WTC11 (cell line): Measurements from ENCODE around the gene RELT. TPM values are rescaled to one million over a fixed set of nuclear protein-coding genes. Genes with fewer than 3 reads are reported as not detected.

Experiments used
- ATAC-seq: fragments of 200-7000 bp; cut with Tn5 transposase; 2 replicates; pipeline ENCODE4 v1.10.0; 2021; ENCODE audit warnings: mild to moderate bottlenecking, moderate library complexity
- CTCF ChIA-PET: fragments of 300-600 bp; sonication (Branson Sonifier 250); formaldehyde crosslinking; loops from one replicate; lab custom pipeline; 2021; ENCODE audit warnings: antibody characterized with exemption; lab: Charles Lee
- POLR2A ChIA-PET: fragments of 350-600 bp; sonication (Branson Sonifier 250); formaldehyde crosslinking; loops from one replicate; lab custom pipeline; 2021; ENCODE audit warnings: antibody characterized with exemption; lab: Charles Lee
- DNase-seq: peaks from one replicate; pipeline ENCODE4 v3.0.0; 2021; ENCODE audit warnings: low spot score
- H3K27ac Mint-ChIP-seq: 2 replicates; pipeline ENCODE4 v1.8.0; 2021; ENCODE audit warnings: mixed read lengths
- H3K27me3 Mint-ChIP-seq: 2 replicates; pipeline ENCODE4 v1.8.0; 2021; ENCODE audit warnings: low read depth, mild to moderate bottlenecking, moderate library complexity, mixed read lengths
- H3K36me3 Mint-ChIP-seq: 2 replicates; pipeline ENCODE4 v1.8.0; 2021; ENCODE audit warnings: mixed read lengths
- H3K4me1 Mint-ChIP-seq: 2 replicates; pipeline ENCODE4 v1.8.0; 2022; ENCODE audit warnings: mixed read lengths
- H3K4me3 Mint-ChIP-seq: 2 replicates; pipeline ENCODE4 v1.8.0; 2021; ENCODE audit warnings: mild to moderate bottlenecking, moderate library complexity, mixed read lengths
- H3K9me3 Mint-ChIP-seq: 2 replicates; pipeline ENCODE4 v1.8.0; 2021; ENCODE audit warnings: mixed read lengths
- ATF3 ChIP-seq: sonication (generic); formaldehyde crosslinking; conservative IDR thresholded peaks from 2 replicates; pipeline ENCODE4 v1.8.1; 2022; ENCODE audit warnings: mild to moderate bottlenecking, missing genetic modification reagents
- GTF2I ChIP-seq: fragments of 250-450 bp; sonication (Bioruptor Pico); conservative IDR thresholded peaks from 2 replicates; pipeline ENCODE4 v1.4.0; 2021; ENCODE audit warnings: mild to moderate bottlenecking
- NFE2L1 ChIP-seq: sonication (generic); formaldehyde crosslinking; IDR thresholded peaks from 2 replicates; pipeline ENCODE4 v1.8.1; 2023; ENCODE audit warnings: missing genetic modification reagents
- TCF7 ChIP-seq: sonication (generic); formaldehyde crosslinking; IDR thresholded peaks from 2 replicates; pipeline ENCODE4 v1.8.0; 2022; ENCODE audit warnings: mild to moderate bottlenecking, low read depth, missing genetic modification reagents, moderate library complexity
- TEAD1 ChIP-seq: sonication (generic); formaldehyde crosslinking; IDR thresholded peaks from 2 replicates; pipeline ENCODE4 v1.8.0; 2022; ENCODE audit warnings: mild to moderate bottlenecking, missing genetic modification reagents
- TEAD4 ChIP-seq: sonication (generic); formaldehyde crosslinking; IDR thresholded peaks from 2 replicates; pipeline ENCODE4 v1.8.0; 2022; ENCODE audit warnings: mild to moderate bottlenecking, missing genetic modification reagents
- ZNF219 ChIP-seq: sonication (generic); formaldehyde crosslinking; IDR thresholded peaks from 2 replicates; pipeline ENCODE4 v1.8.0; 2023; ENCODE audit warnings: missing genetic modification reagents, mild to moderate bottlenecking, borderline replicate concordance
- ZNF263 ChIP-seq: sonication (generic); formaldehyde crosslinking; IDR thresholded peaks from 2 replicates; pipeline ENCODE4 v1.8.1; 2022; ENCODE audit warnings: low read depth, mild to moderate bottlenecking, moderate library complexity, missing genetic modification reagents
- ZNF416 ChIP-seq: fragments of 250-450 bp; sonication (Bioruptor Pico); IDR thresholded peaks from 2 replicates; pipeline ENCODE4 v1.9.0; 2021; ENCODE audit warnings: mild to moderate bottlenecking, inconsistent platforms
- total RNA-seq: library from RNA; stranded (reverse); gene quantifications from 3 replicates; pipeline ENCODE4 v1.2.3, GENCODE V29; 2021
- TF ChIP-seq, protein P1 (sequence below): sonication (generic); formaldehyde crosslinking; IDR thresholded peaks from 2 replicates; pipeline ENCODE4 v1.8.0; 2023; ENCODE audit warnings: mild to moderate bottlenecking, missing genetic modification reagents
- TF ChIP-seq, protein P2 (sequence below): sonication (generic); formaldehyde crosslinking; IDR thresholded peaks from 2 replicates; pipeline ENCODE4 v1.8.1; 2023; ENCODE audit warnings: mild to moderate bottlenecking, moderate library complexity, missing genetic modification reagents

Gene RELT
- total RNA-seq, 1 experiment from 2014 or later: 6.7 TPM

- H3K9me3 Mint-ChIP-seq: no peaks in the 10 kb centered on the region
- H3K36me3 Mint-ChIP-seq: no peaks in the 10 kb centered on the region
- POLR2A ChIA-PET: interaction anchor here (1.9 kb wide), 1 partner anchor 23 kb away, joined by 6 read pairs; no protein-coding TSS in a partner anchor
- CTCF ChIA-PET: interaction anchor here (0.6 to 2.4 kb wide), 18 partner anchors 11 to 131 kb away, joined by 3 to 34 read pairs (median 4); partner anchors contain the start of genes ARHGEF17 and P2RY6
- ATAC-seq (peak; percentile 41), DNase-seq (peak; percentile 35)
- peaks cover 75% of the 10 kb centered on the region for H3K27me3 Mint-ChIP-seq
- no peak overlapping the region for H3K4me3 Mint-ChIP-seq
- TF ChIP-seq GTF2I (CRISPR knock-in tag) (peak; percentile 73; the same call in 1 of the 2 replicates), ZNF416 (no peak)
- H3K4me1 Mint-ChIP-seq: peaks cover 46% of the 10 kb centered on the region
- H3K27ac Mint-ChIP-seq: no peak overlapping the region
Measured at GRCh38 chr11:73330569-73331093, 45.6 kb upstream of the RELT start.

- Mint-ChIP-seq H3K36me3 (no peaks in the 10 kb centered on the region), H3K9me3 (no peaks in the 10 kb centered on the region), H3K27ac (no peak overlapping the region), H3K4me1 (peaks cover 47% of the 10 kb centered on the region), H3K4me3 (no peak overlapping the region), H3K27me3 (peaks cover 81% of the 10 kb centered on the region)
- ChIA-PET CTCF (interaction anchor here (0.6 to 2.4 kb wide), 19 partner anchors 10 to 131 kb away, joined by 3 to 34 read pairs (median 4); partner anchors contain the start of genes ARHGEF17 and P2RY6), POLR2A (interaction anchor here (0.6 to 1.9 kb wide), 2 partner anchors 24 to 199 kb away, joined by 3 to 6 read pairs; no protein-coding TSS in a partner anchor)
- ATAC-seq (peak; percentile 74), DNase-seq (peak; percentile 88)
- TF ChIP-seq, protein P1, sequence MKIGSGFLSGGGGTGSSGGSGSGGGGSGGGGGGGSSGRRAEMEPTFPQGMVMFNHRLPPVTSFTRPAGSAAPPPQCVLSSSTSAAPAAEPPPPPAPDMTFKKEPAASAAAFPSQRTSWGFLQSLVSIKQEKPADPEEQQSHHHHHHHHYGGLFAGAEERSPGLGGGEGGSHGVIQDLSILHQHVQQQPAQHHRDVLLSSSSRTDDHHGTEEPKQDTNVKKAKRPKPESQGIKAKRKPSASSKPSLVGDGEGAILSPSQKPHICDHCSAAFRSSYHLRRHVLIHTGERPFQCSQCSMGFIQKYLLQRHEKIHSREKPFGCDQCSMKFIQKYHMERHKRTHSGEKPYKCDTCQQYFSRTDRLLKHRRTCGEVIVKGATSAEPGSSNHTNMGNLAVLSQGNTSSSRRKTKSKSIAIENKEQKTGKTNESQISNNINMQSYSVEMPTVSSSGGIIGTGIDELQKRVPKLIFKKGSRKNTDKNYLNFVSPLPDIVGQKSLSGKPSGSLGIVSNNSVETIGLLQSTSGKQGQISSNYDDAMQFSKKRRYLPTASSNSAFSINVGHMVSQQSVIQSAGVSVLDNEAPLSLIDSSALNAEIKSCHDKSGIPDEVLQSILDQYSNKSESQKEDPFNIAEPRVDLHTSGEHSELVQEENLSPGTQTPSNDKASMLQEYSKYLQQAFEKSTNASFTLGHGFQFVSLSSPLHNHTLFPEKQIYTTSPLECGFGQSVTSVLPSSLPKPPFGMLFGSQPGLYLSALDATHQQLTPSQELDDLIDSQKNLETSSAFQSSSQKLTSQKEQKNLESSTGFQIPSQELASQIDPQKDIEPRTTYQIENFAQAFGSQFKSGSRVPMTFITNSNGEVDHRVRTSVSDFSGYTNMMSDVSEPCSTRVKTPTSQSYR (CRISPR knock-in tag): peak; percentile 69; the same call in 1 of the 2 replicates
- TF ChIP-seq ATF3 (CRISPR knock-in tag) (no peak), TEAD4 (CRISPR knock-in tag) (peak; percentile 76; the same call in 1 of the 2 replicates), TEAD1 (CRISPR knock-in tag) (peak; percentile 80; the same call in 1 of the 2 replicates)
Measured at GRCh38 chr11:73331138-73331916, 44.9 kb upstream of the RELT start.

GRCh38 chr11:73333173-73333572 is 43.0 kb upstream of the RELT start:
- TF ChIP-seq GTF2I (CRISPR knock-in tag): no peak
- no peak for TF ChIP-seq TCF7
- TF ChIP-seq, protein P2, sequence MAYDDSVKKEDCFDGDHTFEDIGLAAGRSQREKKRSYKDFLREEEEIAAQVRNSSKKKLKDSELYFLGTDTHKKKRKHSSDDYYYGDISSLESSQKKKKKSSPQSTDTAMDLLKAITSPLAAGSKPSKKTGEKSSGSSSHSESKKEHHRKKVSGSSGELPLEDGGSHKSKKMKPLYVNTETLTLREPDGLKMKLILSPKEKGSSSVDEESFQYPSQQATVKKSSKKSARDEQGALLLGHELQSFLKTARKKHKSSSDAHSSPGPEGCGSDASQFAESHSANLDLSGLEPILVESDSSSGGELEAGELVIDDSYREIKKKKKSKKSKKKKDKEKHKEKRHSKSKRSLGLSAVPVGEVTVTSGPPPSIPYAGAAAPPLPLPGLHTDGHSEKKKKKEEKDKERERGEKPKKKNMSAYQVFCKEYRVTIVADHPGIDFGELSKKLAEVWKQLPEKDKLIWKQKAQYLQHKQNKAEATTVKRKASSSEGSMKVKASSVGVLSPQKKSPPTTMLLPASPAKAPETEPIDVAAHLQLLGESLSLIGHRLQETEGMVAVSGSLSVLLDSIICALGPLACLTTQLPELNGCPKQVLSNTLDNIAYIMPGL (CRISPR knock-in tag): no peak
- TF ChIP-seq ZNF219: no peak
- TF ChIP-seq ZNF263 (CRISPR knock-in tag): no peak
- no peak for TF ChIP-seq NFE2L1 (CRISPR knock-in tag)
- ChIA-PET CTCF (interaction anchor here (0.7 to 6.2 kb wide), 5 partner anchors 10 to 60 kb away, joined by 3 to 270 read pairs (median 11); partner anchors contain the start of gene ARHGEF17), POLR2A (no interaction called here)
- no peak for ATAC-seq
- Mint-ChIP-seq H3K36me3 (no peaks in the 10 kb centered on the region), H3K4me1 (peaks cover 47% of the 10 kb centered on the region), H3K27ac (no peak overlapping the region), H3K9me3 (no peaks in the 10 kb centered on the region), H3K27me3 (peaks cover 78% of the 10 kb centered on the region), H3K4me3 (no peak overlapping the region)
- DNase-seq: no peak
